ENCODE data around the gene ADCY9.
A peak's percentile ranks its signal among the peaks of the same experiment; 100 is the strongest.
"Not testable (repeated sequence)": the region's sequence is repeated elsewhere in the genome, so short reads cannot be mapped to it uniquely, and the experiment has no call there.

The ADCY9 gene

DNA sequence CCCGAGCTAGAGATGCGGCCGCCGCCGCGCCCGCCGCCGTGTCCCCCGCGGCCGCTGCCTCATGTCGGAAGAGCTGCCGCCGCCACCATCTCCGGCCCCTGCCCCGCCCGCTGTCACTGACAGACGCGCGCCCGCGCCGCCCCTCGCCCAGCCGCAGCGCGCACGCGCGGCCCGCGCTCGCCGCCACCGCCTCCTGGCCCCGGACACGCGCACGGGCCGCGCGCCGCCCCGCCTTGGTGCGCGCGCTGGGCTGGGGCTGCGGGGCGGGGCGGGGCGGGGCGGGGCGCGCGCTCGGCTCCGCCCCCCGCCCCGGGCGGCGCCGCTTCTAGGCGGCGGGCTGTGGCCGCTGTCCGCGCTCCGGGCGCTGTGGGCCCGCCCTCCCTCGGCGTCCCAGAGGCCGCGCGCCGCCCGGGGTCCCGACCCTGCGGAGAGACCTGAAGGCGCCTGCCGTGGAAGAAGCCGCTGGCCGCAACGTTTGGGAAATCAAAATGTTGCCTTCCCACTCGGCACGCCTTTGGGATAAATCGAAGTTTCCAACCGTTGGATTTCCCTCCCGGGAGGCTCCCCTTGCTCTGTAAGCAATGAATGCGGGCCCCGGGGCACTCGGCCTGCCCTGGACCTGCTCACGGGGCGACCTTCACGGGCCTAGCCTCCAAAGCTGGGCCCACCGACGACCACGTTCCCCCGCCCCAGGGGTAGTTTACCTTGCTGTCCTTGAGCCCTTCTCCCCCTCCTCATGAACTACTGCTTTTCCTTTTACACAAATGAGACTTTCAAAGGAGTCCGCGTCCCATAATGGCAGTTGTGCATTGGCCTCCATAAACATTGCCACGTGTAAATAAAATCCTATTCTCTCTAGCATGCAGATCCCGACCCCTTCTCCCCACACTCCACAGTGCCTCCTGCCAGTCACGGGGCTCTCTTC lies at the start of gene ADCY9:
Gene ADCY9, minus strand, starts transcription at position 118 of the 925 bp plus-strand sequence. CDS start 1,000 bp downstream, outside the sequence.
- no peak for TF ChIP-seq CTCF (conservative IDR thresholded peaks at IDR 0.05)
- H3K27ac ChIP-seq = peak within 1 kb of the TSS; percentile 54; the same call in 1 of the 2 replicates

- H3K27ac ChIP-seq = no peak overlapping the region
- TF ChIP-seq CTCF (conservative IDR thresholded peaks at IDR 0.05) = no peak
Measured at GRCh38 chr16:4160658-4161430, 44.6 kb upstream of the ADCY9 start.

DNA sequence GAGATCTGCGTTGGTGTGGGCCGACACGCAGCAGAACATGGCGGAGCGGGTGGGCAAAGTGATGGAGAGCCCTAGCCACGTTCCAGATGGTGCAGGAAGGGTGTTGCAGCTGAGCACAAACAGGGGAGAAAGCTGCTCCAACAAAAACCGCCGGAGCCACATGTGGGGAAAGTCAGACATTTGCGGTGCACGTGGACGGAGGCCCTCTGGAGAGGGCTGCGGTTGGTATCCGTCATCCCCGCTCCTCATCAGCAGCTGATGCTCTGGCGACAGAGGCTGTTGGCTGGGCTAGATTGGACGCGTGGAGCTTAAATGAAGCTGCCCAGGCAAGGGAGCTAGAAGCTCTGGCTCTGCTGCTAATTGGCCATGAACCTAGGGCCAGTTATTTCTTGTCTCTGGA lies 43.5 kb upstream of the ADCY9 start:
- no peak for TF ChIP-seq CTCF (conservative IDR thresholded peaks at IDR 0.05)

DNA sequence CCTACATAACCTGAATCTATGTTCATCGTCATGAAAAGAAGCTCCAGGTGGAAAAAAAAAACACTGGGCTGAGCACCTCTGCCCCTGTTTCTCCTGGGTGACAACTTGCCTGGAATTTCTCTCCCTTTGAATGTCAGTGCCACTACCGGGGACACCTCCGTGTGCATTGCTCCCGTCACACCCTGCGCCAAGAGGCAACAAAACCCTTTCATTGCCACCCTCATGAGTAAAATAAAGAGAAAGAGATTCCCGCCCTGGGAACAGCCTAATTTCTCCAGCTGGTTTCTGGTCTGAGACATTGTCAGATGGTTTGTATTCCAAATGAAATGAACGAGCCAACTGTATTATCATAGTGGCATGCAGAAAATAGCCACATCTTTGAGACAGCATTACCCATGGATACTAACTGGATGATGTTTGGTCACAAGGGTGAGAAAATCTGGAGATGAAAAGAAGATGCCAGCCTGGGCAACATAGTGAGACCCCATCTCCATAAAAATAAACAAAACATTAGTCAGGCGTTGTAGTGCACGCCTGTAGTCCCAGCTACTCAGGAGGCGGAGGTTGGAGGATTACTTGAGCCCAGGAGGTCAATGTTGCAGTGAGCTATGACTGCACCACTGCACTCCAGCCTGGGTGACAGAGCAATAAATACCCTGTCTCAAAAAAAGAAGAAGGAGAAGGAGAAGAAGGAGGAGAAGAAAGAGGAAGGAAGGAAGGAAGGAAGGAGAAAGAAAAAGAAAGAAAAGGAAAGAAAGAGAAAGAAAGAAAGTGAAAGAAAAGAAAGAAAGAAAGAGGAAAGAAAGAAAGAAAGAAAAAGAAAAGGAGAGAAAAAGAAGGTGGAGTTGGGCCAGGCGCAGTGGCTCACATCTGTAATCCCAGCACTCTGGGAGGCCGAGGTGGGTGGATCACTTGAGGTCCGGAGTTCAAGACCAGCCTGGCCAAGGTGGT lies 42.2 kb upstream of the ADCY9 start:
- H3K27ac ChIP-seq = no peak overlapping the region
- TF ChIP-seq CTCF (conservative IDR thresholded peaks at IDR 0.05) = no peak

More for the DNA sequence above, 43.5 kb upstream of the ADCY9 start:
- H3K27ac ChIP-seq = no peak overlapping the region

- no peak for TF ChIP-seq CTCF (conservative IDR thresholded peaks at IDR 0.05)
- H3K27ac ChIP-seq = no peak overlapping the region
Measured at GRCh38 chr16:4157376-4157825, 41.2 kb upstream of the ADCY9 start.

DNA sequence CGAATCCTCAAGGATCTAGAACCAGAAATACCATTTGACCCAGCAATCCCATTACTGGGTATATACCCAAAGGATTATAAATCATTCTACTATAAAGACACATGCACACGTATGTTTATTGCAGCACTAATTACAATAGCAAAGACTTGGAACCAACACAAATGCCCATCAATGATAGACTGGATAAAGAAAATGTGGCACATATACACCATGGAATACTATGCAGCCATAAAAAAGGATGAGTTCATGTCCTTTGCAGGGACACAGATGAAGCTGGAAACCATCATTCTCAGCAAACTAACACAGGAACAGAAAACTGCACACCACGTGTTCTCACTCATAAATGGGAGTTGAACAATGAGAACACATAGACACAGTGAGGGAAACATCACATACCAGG lies 40.3 kb upstream of the ADCY9 start:
- H3K27ac ChIP-seq = not testable (repeated sequence)

GRCh38 chr16:4153364-4153763 lies 37.1 kb upstream of the ADCY9 start:
- H3K27ac ChIP-seq = not testable (repeated sequence)

GRCh38 chr16:4152267-4152666 lies 36.0 kb upstream of the ADCY9 start:
- no peak overlapping the region for H3K27ac ChIP-seq
- TF ChIP-seq CTCF (conservative IDR thresholded peaks at IDR 0.05) = no peak
